Gastrocnemius medialis (tissue), 4 donors: ENCODE data around the gene AGAP2.

Experiments
- POLR2A ChIP-seq, 2 donors: fragments of 450-650 bp; IDR thresholded peaks; one replicate each; pipeline ENCODE4 v1.6.1; 2017; ENCODE audit warnings: antibody characterized with exemption in 2 of 2, mild to moderate bottlenecking in 2 of 2, moderate library complexity in 2 of 2
- TF ChIP-seq, protein P1 (sequence below), 5 experiments: fragments of 450-650 bp in 3 of 5; fragments of 200-600 bp in 2 of 5; sonication (generic) in 2 of 5; IDR thresholded peaks in 4 of 5; conservative IDR thresholded peaks in 1 of 5; 1 replicate in 4 of 5; 2 replicates in 1 of 5; pipeline ENCODE4 v1.5.1; 2016 to 2019; ENCODE audit warnings: antibody characterized with exemption in 5 of 5, mild to moderate bottlenecking in 3 of 5, moderate library complexity in 3 of 5

DNA sequence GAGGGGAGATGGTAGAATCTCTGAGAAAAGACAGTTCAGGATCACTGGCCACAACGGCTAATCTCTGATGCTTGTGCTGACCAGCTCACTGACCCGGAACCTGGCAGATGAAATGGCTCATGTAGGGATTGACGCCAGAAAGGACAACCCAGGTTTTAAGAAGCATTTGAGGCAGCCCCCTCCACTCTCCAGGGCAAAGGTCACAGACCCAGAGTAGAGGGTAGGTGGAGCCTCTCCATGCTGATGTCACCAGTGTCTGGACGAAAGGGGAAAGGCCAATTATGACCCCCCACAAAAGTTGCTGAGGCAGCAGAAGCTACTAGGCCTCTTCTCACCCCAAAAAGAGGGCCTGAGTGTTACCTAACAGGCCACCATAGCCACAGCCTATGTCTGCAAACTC lies 32.2 kb upstream of the AGAP2 start:
- no peak for TF ChIP-seq POLR2A (IDR thresholded peaks at IDR 0.05)
- TF ChIP-seq, protein P1, sequence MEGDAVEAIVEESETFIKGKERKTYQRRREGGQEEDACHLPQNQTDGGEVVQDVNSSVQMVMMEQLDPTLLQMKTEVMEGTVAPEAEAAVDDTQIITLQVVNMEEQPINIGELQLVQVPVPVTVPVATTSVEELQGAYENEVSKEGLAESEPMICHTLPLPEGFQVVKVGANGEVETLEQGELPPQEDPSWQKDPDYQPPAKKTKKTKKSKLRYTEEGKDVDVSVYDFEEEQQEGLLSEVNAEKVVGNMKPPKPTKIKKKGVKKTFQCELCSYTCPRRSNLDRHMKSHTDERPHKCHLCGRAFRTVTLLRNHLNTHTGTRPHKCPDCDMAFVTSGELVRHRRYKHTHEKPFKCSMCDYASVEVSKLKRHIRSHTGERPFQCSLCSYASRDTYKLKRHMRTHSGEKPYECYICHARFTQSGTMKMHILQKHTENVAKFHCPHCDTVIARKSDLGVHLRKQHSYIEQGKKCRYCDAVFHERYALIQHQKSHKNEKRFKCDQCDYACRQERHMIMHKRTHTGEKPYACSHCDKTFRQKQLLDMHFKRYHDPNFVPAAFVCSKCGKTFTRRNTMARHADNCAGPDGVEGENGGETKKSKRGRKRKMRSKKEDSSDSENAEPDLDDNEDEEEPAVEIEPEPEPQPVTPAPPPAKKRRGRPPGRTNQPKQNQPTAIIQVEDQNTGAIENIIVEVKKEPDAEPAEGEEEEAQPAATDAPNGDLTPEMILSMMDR (IDR thresholded peaks at IDR 0.05 in 4 of 5, conservative IDR thresholded peaks at IDR 0.05 in 1 of 5), result no peak
